Measurements from ENCODE around the gene RBM42. TPM values are rescaled to one million over a fixed set of nuclear protein-coding genes. Genes with fewer than 3 reads are reported as not detected.
A peak's percentile ranks its signal among the peaks of the same experiment; 100 is the strongest.

RBM42 gene
- total and polyA plus RNA-seq, 2 of the 13 experiments (the other 11 are each of a cell fraction or from before 2014, with no cell fraction given) = 27.2 to 55.3 TPM

- TF ChIP-seq, protein P1, sequence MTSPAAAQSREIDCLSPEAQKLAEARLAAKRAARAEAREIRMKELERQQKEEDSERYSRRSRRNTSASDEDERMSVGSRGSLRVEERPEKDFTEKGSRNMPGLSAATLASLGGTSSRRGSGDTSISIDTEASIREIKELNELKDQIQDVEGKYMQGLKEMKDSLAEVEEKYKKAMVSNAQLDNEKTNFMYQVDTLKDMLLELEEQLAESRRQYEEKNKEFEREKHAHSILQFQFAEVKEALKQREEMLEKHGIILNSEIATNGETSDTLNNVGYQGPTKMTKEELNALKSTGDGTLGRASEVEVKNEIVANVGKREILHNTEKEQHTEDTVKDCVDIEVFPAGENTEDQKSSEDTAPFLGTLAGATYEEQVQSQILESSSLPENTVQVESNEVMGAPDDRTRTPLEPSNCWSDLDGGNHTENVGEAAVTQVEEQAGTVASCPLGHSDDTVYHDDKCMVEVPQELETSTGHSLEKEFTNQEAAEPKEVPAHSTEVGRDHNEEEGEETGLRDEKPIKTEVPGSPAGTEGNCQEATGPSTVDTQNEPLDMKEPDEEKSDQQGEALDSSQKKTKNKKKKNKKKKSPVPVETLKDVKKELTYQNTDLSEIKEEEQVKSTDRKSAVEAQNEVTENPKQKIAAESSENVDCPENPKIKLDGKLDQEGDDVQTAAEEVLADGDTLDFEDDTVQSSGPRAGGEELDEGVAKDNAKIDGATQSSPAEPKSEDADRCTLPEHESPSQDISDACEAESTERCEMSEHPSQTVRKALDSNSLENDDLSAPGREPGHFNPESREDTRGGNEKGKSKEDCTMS (CRISPR knock-in tag; conservative IDR thresholded peaks at IDR 0.05) = no peak
- TF ChIP-seq ISL2 (CRISPR knock-in tag; IDR thresholded peaks at IDR 0.05) (0 out of 2 replicates have a peak, but pooled peaks have one; percentile 20), FOXK1 (CRISPR knock-in tag; IDR thresholded peaks at IDR 0.05; ENCODE audit: borderline replicate concordance, low read depth) (no peak), TBX2 (CRISPR knock-in tag; IDR thresholded peaks at IDR 0.05; ENCODE audit: borderline replicate concordance) (no peak), ASH2L (IDR thresholded peaks at IDR 0.05; ENCODE audit: insufficient read length, low read depth, low read length) (no peak), MED1 (CRISPR knock-in tag; IDR thresholded peaks at IDR 0.05) (no peak), KLF6 (CRISPR knock-in tag; IDR thresholded peaks at IDR 0.05) (no peak), ZNF619 (CRISPR knock-in tag; IDR thresholded peaks at IDR 0.05) (no peak), ZNF20 (CRISPR knock-in tag; IDR thresholded peaks at IDR 0.05) (no peak), HNRNPLL (IDR thresholded peaks at IDR 0.05; ENCODE audit: low read depth, low read length, poor library complexity, severe bottlenecking) (peak; percentile 87), ZBTB8A (CRISPR knock-in tag; IDR thresholded peaks at IDR 0.05; ENCODE audit: borderline replicate concordance, low read depth) (no peak), HIC2 (CRISPR knock-in tag; IDR thresholded peaks at IDR 0.05; ENCODE audit: low read depth) (no peak), MTF1 (CRISPR knock-in tag; IDR thresholded peaks at IDR 0.05) (no peak), YEATS2 (CRISPR knock-in tag; IDR thresholded peaks at IDR 0.05; ENCODE audit: borderline replicate concordance) (no peak), STAT5B (CRISPR knock-in tag; IDR thresholded peaks at IDR 0.05) (no peak), ZNF234 (CRISPR knock-in tag; conservative IDR thresholded peaks at IDR 0.05) (no peak), ZNF644 (CRISPR knock-in tag; IDR thresholded peaks at IDR 0.05; ENCODE audit: low read depth) (no peak), ZNF225 (CRISPR knock-in tag; IDR thresholded peaks at IDR 0.05) (peak; percentile 63; the same call in 1 of the 2 replicates), ZNF496 (CRISPR knock-in tag; IDR thresholded peaks at IDR 0.05; ENCODE audit: insufficient replicate concordance) (no peak)
- TF ChIP-seq, protein P2, sequence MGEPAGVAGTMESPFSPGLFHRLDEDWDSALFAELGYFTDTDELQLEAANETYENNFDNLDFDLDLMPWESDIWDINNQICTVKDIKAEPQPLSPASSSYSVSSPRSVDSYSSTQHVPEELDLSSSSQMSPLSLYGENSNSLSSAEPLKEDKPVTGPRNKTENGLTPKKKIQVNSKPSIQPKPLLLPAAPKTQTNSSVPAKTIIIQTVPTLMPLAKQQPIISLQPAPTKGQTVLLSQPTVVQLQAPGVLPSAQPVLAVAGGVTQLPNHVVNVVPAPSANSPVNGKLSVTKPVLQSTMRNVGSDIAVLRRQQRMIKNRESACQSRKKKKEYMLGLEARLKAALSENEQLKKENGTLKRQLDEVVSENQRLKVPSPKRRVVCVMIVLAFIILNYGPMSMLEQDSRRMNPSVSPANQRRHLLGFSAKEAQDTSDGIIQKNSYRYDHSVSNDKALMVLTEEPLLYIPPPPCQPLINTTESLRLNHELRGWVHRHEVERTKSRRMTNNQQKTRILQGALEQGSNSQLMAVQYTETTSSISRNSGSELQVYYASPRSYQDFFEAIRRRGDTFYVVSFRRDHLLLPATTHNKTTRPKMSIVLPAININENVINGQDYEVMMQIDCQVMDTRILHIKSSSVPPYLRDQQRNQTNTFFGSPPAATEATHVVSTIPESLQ (CRISPR knock-in tag; conservative IDR thresholded peaks at IDR 0.05) = no peak
- TF ChIP-seq, protein P3, sequence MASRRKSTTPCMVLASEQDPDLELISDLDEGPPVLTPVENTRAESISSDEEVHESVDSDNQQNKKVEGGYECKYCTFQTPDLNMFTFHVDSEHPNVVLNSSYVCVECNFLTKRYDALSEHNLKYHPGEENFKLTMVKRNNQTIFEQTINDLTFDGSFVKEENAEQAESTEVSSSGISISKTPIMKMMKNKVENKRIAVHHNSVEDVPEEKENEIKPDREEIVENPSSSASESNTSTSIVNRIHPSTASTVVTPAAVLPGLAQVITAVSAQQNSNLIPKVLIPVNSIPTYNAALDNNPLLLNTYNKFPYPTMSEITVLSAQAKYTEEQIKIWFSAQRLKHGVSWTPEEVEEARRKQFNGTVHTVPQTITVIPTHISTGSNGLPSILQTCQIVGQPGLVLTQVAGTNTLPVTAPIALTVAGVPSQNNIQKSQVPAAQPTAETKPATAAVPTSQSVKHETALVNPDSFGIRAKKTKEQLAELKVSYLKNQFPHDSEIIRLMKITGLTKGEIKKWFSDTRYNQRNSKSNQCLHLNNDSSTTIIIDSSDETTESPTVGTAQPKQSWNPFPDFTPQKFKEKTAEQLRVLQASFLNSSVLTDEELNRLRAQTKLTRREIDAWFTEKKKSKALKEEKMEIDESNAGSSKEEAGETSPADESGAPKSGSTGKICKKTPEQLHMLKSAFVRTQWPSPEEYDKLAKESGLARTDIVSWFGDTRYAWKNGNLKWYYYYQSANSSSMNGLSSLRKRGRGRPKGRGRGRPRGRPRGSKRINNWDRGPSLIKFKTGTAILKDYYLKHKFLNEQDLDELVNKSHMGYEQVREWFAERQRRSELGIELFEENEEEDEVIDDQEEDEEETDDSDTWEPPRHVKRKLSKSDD (CRISPR knock-in tag; IDR thresholded peaks at IDR 0.05; ENCODE audit: low read depth) = no peak
These were observed 16.3 kb downstream of the RBM42 start (continued) for GRCh38 chr19:35644987-35645679.
